ENCODE results near the gene GNB1L. TPM values are rescaled to one million over a fixed set of nuclear protein-coding genes. Genes with fewer than 3 reads are reported as not detected.

GNB1L gene
- total and polyA plus RNA-seq, 5 donors = 2.1 to 4.9 (median 3.9) TPM

- no peaks in the 10 kb centered on the region for H3K9me3 ChIP-seq (ENCODE audit: control insufficient read depth, low read length)
- no peak overlapping the region for H3K4me3 ChIP-seq (ENCODE audit: low read length)
- WGBS = 94% methylated on average over 7 of the region's 7 CpGs
- intact Hi-C loops (cut with DNase I) = no loop called here
- ATAC-seq = no peak
- H3K27me3 ChIP-seq (ENCODE audit: control insufficient read depth, insufficient read depth) = no peaks in the 10 kb centered on the region
- H3K27ac ChIP-seq (ENCODE audit: low read length) = no peak overlapping the region
- DNase-seq = no peak
- H3K4me1 ChIP-seq (ENCODE audit: control insufficient read depth, insufficient read depth, low read length) = no peaks in the 10 kb centered on the region
These were observed 28.6 kb downstream of the GNB1L start for GRCh38 chr22:19825904-19826618.

GRCh38 chr22:19824926-19825339, 29.7 kb downstream of the GNB1L start:
- intact Hi-C loops (cut with DNase I) = no loop called here
- DNase-seq (peak in 1 of 3 donors; percentile 13), ATAC-seq (no peak)
- H3K4me3 ChIP-seq (ENCODE audit: low read length) = no peak overlapping the region
- no peaks in the 10 kb centered on the region for H3K27me3 ChIP-seq (ENCODE audit: control insufficient read depth, insufficient read depth)
- WGBS = 91% methylated on average over 8 of the region's 8 CpGs
- H3K9me3 ChIP-seq (ENCODE audit: control insufficient read depth, low read length) = no peaks in the 10 kb centered on the region
- H3K4me1 ChIP-seq (ENCODE audit: control insufficient read depth, insufficient read depth, low read length) = no peaks in the 10 kb centered on the region
- no peak overlapping the region for H3K27ac ChIP-seq (ENCODE audit: low read length)

GRCh38 chr22:19824212-19824925, 30.3 kb downstream of the GNB1L start:
- Histone ChIP-seq H3K4me3 (ENCODE audit: low read length) (no peak overlapping the region), H3K27ac (ENCODE audit: low read length) (no peak overlapping the region), H3K9me3 (ENCODE audit: control insufficient read depth, low read length) (no peaks in the 10 kb centered on the region), H3K4me1 (ENCODE audit: control insufficient read depth, insufficient read depth, low read length) (no peaks in the 10 kb centered on the region), H3K27me3 (ENCODE audit: control insufficient read depth, insufficient read depth) (no peaks in the 10 kb centered on the region)
- DNase-seq (peak in 1 of 3 donors; percentile 43), ATAC-seq (no peak)
- intact Hi-C loops (cut with DNase I) = no loop called here
- 81% methylated on average over 16 of the region's 16 CpGs for WGBS

GRCh38 chr22:19823902-19824211, 30.8 kb downstream of the GNB1L start:
- DNase-seq = no peak
- 95% methylated on average over 9 of the region's 9 CpGs for WGBS

GRCh38 chr22:19823191-19823901, 31.3 kb downstream of the GNB1L start:
- Histone ChIP-seq H3K4me1 (ENCODE audit: control insufficient read depth, insufficient read depth, low read length) (no peaks in the 10 kb centered on the region), H3K4me3 (ENCODE audit: low read length) (no peak overlapping the region), H3K27me3 (ENCODE audit: control insufficient read depth, insufficient read depth) (no peaks in the 10 kb centered on the region), H3K9me3 (ENCODE audit: control insufficient read depth, low read length) (no peaks in the 10 kb centered on the region), H3K27ac (ENCODE audit: low read length) (no peak overlapping the region)
- 84% methylated on average over 11 of the region's 11 CpGs for WGBS
- DNase-seq = no peak
- intact Hi-C loops (cut with DNase I) = no loop called here
- no peak for ATAC-seq

More at GRCh38 chr22:19823902-19824211, 30.8 kb downstream of the GNB1L start:
- Histone ChIP-seq H3K4me3 (ENCODE audit: low read length) (no peak overlapping the region), H3K27me3 (ENCODE audit: control insufficient read depth, insufficient read depth) (no peaks in the 10 kb centered on the region), H3K9me3 (ENCODE audit: control insufficient read depth, low read length) (no peaks in the 10 kb centered on the region), H3K4me1 (ENCODE audit: control insufficient read depth, insufficient read depth, low read length) (no peaks in the 10 kb centered on the region), H3K27ac (ENCODE audit: low read length) (no peak overlapping the region)
- ATAC-seq = no peak
- intact Hi-C loops (cut with DNase I) = no loop called here

- H3K4me3 ChIP-seq (ENCODE audit: low read length) = no peak overlapping the region
- no peak for ATAC-seq
- intact Hi-C loops (cut with DNase I) = no loop called here
- H3K9me3 ChIP-seq (ENCODE audit: control insufficient read depth, low read length) = no peaks in the 10 kb centered on the region
- peak in 1 of 3 donors; percentile 29 for DNase-seq
- H3K27ac ChIP-seq (ENCODE audit: low read length) = no peak overlapping the region
- 89% methylated on average over 18 of the region's 18 CpGs for whole genome bisulfite sequencing
- H3K4me1 ChIP-seq (ENCODE audit: control insufficient read depth, insufficient read depth, low read length) = no peaks in the 10 kb centered on the region
- H3K27me3 ChIP-seq (ENCODE audit: control insufficient read depth, insufficient read depth) = no peaks in the 10 kb centered on the region
These were observed 32.2 kb downstream of the GNB1L start for GRCh38 chr22:19822301-19823117.

GRCh38 chr22:19821523-19822300, 33.0 kb downstream of the GNB1L start:
- Histone ChIP-seq H3K4me3 (ENCODE audit: low read length) (no peak overlapping the region), H3K27me3 (ENCODE audit: control insufficient read depth, insufficient read depth) (no peaks in the 10 kb centered on the region), H3K27ac (ENCODE audit: low read length) (no peak overlapping the region), H3K4me1 (ENCODE audit: control insufficient read depth, insufficient read depth, low read length) (no peaks in the 10 kb centered on the region), H3K9me3 (ENCODE audit: control insufficient read depth, low read length) (no peaks in the 10 kb centered on the region)
- intact Hi-C loops (cut with DNase I) = no loop called here
- ATAC-seq (no peak), DNase-seq (no peak)
- 93% methylated on average over 20 of the region's 20 CpGs for WGBS

- Histone ChIP-seq H3K9me3 (ENCODE audit: control insufficient read depth, low read length) (no peaks in the 10 kb centered on the region), H3K27me3 (ENCODE audit: control insufficient read depth, insufficient read depth) (no peaks in the 10 kb centered on the region), H3K4me1 (ENCODE audit: control insufficient read depth, insufficient read depth, low read length) (no peaks in the 10 kb centered on the region), H3K4me3 (ENCODE audit: low read length) (no peak overlapping the region), H3K27ac (ENCODE audit: low read length) (no peak overlapping the region)
- intact Hi-C loops (cut with DNase I) = no loop called here
- ATAC-seq = no peak
- peak in 1 of 3 donors; percentile 53 for DNase-seq
- 92% methylated on average over 18 of the region's 18 CpGs for WGBS
These were observed 33.7 kb downstream of the GNB1L start for GRCh38 chr22:19820880-19821522.

- no peak overlapping the region for H3K27ac ChIP-seq (ENCODE audit: low read length)
- intact Hi-C loops (cut with DNase I) = no loop called here
- H3K9me3 ChIP-seq (ENCODE audit: control insufficient read depth, low read length) = no peaks in the 10 kb centered on the region
- no peak for ATAC-seq
- H3K4me1 ChIP-seq (ENCODE audit: control insufficient read depth, insufficient read depth, low read length) = no peaks in the 10 kb centered on the region
- no peak overlapping the region for H3K4me3 ChIP-seq (ENCODE audit: low read length)
- 96% methylated on average over 21 of the region's 21 CpGs for WGBS
- no peak for DNase-seq
- H3K27me3 ChIP-seq (ENCODE audit: control insufficient read depth, insufficient read depth) = no peaks in the 10 kb centered on the region
These were observed 34.5 kb downstream of the GNB1L start for GRCh38 chr22:19819911-19820879.

Measured in right cardiac atrium (tissue), 5 donors.